H1 (cell line): ENCODE results near the gene TP53I13. TPM values are rescaled to one million over a fixed set of nuclear protein-coding genes. Genes with fewer than 3 reads are reported as not detected.

ENCODE experiments used
- CTCF ChIA-PET: fragments of 300-600 bp; sonication (Branson Sonifier 250); formaldehyde crosslinking; loops from one replicate; lab custom pipeline; 2021; ENCODE audit not compliant: partially characterized antibody; lab: Charles Lee
- POLR2A ChIA-PET: fragments of 300-600 bp; sonication (Branson Sonifier 250); formaldehyde crosslinking; loops from one replicate; lab custom pipeline; 2021; ENCODE audit warnings: inconsistent platforms; ENCODE audit not compliant: partially characterized antibody; lab: Charles Lee
- DNase-seq, 2 experiments: peaks; one replicate each; pipeline versions ENCODE4 v3.0.0 to v3.0.0-alpha.2; 2010 to 2022; ENCODE audit warnings: low spot score in 2 of 2, low read depth in 1 of 2, mixed read lengths in 1 of 2
- FAIRE-seq: peaks from 2 replicates; lab custom pipeline; 2011; peaks lifted over from hg19 to GRCh38; lab: Jason Lieb, UNC
- H2AFZ ChIP-seq: 2 replicates; pipeline ENCODE4 v1.8.1; 2012; ENCODE audit warnings: low read length, inconsistent platforms
- H2AK5ac ChIP-seq: 2 replicates; pipeline ENCODE4 v1.6.1; 2013; ENCODE audit warnings: low read depth, low read length
- H2BK120ac ChIP-seq: replicated peaks from 2 replicates; pipeline ENCODE3; 2013; ENCODE audit warnings: low read depth, low read length, inconsistent platforms
- H2BK12ac ChIP-seq: 2 replicates; pipeline ENCODE4 v1.6.1; 2013; ENCODE audit warnings: low read depth, low read length
- H2BK15ac ChIP-seq: 2 replicates; pipeline ENCODE4 v1.6.1; 2013; ENCODE audit warnings: low read length
- H2BK20ac ChIP-seq: 2 replicates; pipeline ENCODE4 v1.6.1; 2013; ENCODE audit warnings: low read length
- H2BK5ac ChIP-seq: 2 replicates; pipeline ENCODE4 v1.6.1; 2013; ENCODE audit warnings: low read depth, low read length
- H3K14ac ChIP-seq: 2 replicates; pipeline ENCODE4 v1.6.1; 2013; ENCODE audit warnings: inconsistent platforms; ENCODE audit not compliant: insufficient read length
- H3K18ac ChIP-seq: 2 replicates; pipeline ENCODE4 v1.6.1; 2013; ENCODE audit warnings: low read length; ENCODE audit errors: extremely low read depth
- H3K23ac ChIP-seq: 2 replicates; pipeline ENCODE4 v1.6.1; 2013; ENCODE audit warnings: inconsistent platforms; ENCODE audit not compliant: insufficient read length
- H3K23me2 ChIP-seq: 2 replicates; pipeline ENCODE4 v1.6.1; 2013; ENCODE audit warnings: low read depth, low read length
- H3K27ac ChIP-seq: 2 replicates; pipeline ENCODE4 v1.6.1; 2011; ENCODE audit warnings: low read depth, low read length, inconsistent platforms
- H3K27me3 ChIP-seq, 4 experiments: replicated peaks in 1 of 4; 1 replicate in 1 of 4; 2 replicates in 3 of 4; pipeline versions ENCODE4 v1.6.1 to v1.8.1; 2011 to 2013; ENCODE audit warnings: low read length in 3 of 4, mild to moderate bottlenecking in 3 of 4, inconsistent platforms in 2 of 4, mixed read lengths in 2 of 4, moderate library complexity in 1 of 4; ENCODE audit not compliant: control insufficient read depth in 3 of 4, insufficient read depth in 3 of 4; ENCODE audit errors: extremely low read depth in 1 of 4
- H3K36me3 ChIP-seq, 4 experiments: 2 replicates each; pipeline versions ENCODE4 v1.6.1 to v1.8.1; 2011 to 2013; ENCODE audit warnings: mild to moderate bottlenecking in 4 of 4, low read length in 3 of 4, moderate library complexity in 2 of 4, control low read depth in 1 of 4, inconsistent platforms in 1 of 4; ENCODE audit not compliant: insufficient read depth in 4 of 4, control insufficient read depth in 2 of 4
- H3K4ac ChIP-seq: replicated peaks from 2 replicates; pipeline ENCODE3; 2013; ENCODE audit warnings: low read length, low read depth, mixed read lengths, inconsistent platforms; ENCODE audit not compliant: insufficient read length
- H3K4me1 ChIP-seq, 4 experiments: replicated peaks in 1 of 4; 1 replicate in 1 of 4; 2 replicates in 3 of 4; pipeline versions ENCODE4 v1.6.1 to v1.8.1; 2011 to 2013; ENCODE audit warnings: low read length in 3 of 4, inconsistent platforms in 2 of 4, mixed read lengths in 1 of 4; ENCODE audit not compliant: insufficient read depth in 4 of 4, control insufficient read depth in 3 of 4
- H3K4me2 ChIP-seq, 2 experiments: 2 replicates each; pipeline versions ENCODE4 v1.6.1 to v1.8.1; 2011 to 2013; ENCODE audit warnings: low read depth in 2 of 2, low read length in 2 of 2, control low read depth in 1 of 2, inconsistent platforms in 1 of 2, mild to moderate bottlenecking in 1 of 2; ENCODE audit not compliant: insufficient read depth in 1 of 2
- H3K4me3 ChIP-seq, 4 experiments: fragments of 200-600, 300-600 bp in 1 of 4; sonication (generic), shearing (Covaris generic), sonication (Bioruptor Twin) in 1 of 4; 2 replicates each; pipeline versions ENCODE4 v1.5.1 to v1.8.1; 2011 to 2016; ENCODE audit warnings: low read length in 4 of 4, low read depth in 3 of 4, control low read depth in 2 of 4, inconsistent platforms in 2 of 4, mild to moderate bottlenecking in 2 of 4, mixed read lengths in 1 of 4, moderate library complexity in 1 of 4; ENCODE audit not compliant: insufficient read depth in 2 of 4; ENCODE audit errors: extremely low read depth in 1 of 4
- H3K56ac ChIP-seq: replicated peaks from 2 replicates; pipeline ENCODE3; 2013; ENCODE audit warnings: low read depth, mild to moderate bottlenecking, mixed read lengths, low read length, inconsistent platforms; ENCODE audit not compliant: insufficient read length
- H3K79me1 ChIP-seq: 2 replicates; pipeline ENCODE4 v1.6.1; 2013; ENCODE audit warnings: low read depth, low read length, control low read depth
- H3K79me2 ChIP-seq, 2 experiments: 2 replicates each; pipeline versions ENCODE4 v1.6.1 to v1.8.1; 2012 to 2013; ENCODE audit warnings: low read length in 2 of 2, mild to moderate bottlenecking in 2 of 2, inconsistent platforms in 1 of 2; ENCODE audit not compliant: insufficient read depth in 2 of 2, control insufficient read depth in 1 of 2
- H3K9ac ChIP-seq, 4 experiments: replicated peaks in 1 of 4; 1 replicate in 1 of 4; 2 replicates in 3 of 4; pipeline versions ENCODE4 v1.6.1 to v1.8.1; 2011 to 2013; ENCODE audit warnings: low read depth in 3 of 4, low read length in 3 of 4, control low read depth in 2 of 4, mild to moderate bottlenecking in 2 of 4, moderate library complexity in 2 of 4, inconsistent platforms in 1 of 4; ENCODE audit errors: extremely low read depth in 1 of 4
- H3K9me3 ChIP-seq, 2 experiments: 2 replicates each; pipeline versions ENCODE4 v1.6.1 to v1.8.1; 2012 to 2013; ENCODE audit warnings: mild to moderate bottlenecking in 2 of 2, moderate library complexity in 2 of 2, control low read depth in 1 of 2, inconsistent platforms in 1 of 2, low read depth in 1 of 2, low read length in 1 of 2, mixed read lengths in 1 of 2; ENCODE audit not compliant: insufficient read depth in 2 of 2
- H4K20me1 ChIP-seq, 2 experiments: replicated peaks in 1 of 2; 2 replicates each; pipeline versions ENCODE3 to v1.8.1; 2011 to 2013; ENCODE audit warnings: inconsistent platforms in 2 of 2, low read length in 2 of 2, mild to moderate bottlenecking in 1 of 2; ENCODE audit not compliant: insufficient read depth in 2 of 2, control insufficient read depth in 1 of 2
- H4K5ac ChIP-seq: 2 replicates; pipeline ENCODE4 v1.6.1; 2013; ENCODE audit warnings: low read length, low read depth, mixed read lengths, inconsistent platforms; ENCODE audit not compliant: insufficient read length
- H4K8ac ChIP-seq: 2 replicates; pipeline ENCODE4 v1.8.0; 2013; ENCODE audit warnings: mild to moderate bottlenecking, moderate library complexity, low read length, inconsistent platforms; ENCODE audit not compliant: insufficient read depth; ENCODE audit errors: extremely low read depth
- H4K91ac ChIP-seq: replicated peaks from 2 replicates; pipeline ENCODE3; 2013; ENCODE audit warnings: low read length, mixed read lengths, inconsistent platforms; ENCODE audit not compliant: insufficient read length
- BACH1 ChIP-seq: IDR thresholded peaks from 2 replicates; pipeline ENCODE4 v1.6.1; 2012; ENCODE audit warnings: low read length, improper control_type of control experiment
- JUND ChIP-seq: IDR thresholded peaks from 2 replicates; pipeline ENCODE4 v1.6.1; 2011; ENCODE audit warnings: mild to moderate bottlenecking, improper control_type of control experiment, low read length
- NANOG ChIP-seq: IDR thresholded peaks from 2 replicates; pipeline ENCODE4 v1.6.1; 2011; ENCODE audit warnings: low read length, low read depth, mild to moderate bottlenecking, inconsistent platforms; ENCODE audit not compliant: insufficient read depth, poor library complexity, severe bottlenecking
- NRF1 ChIP-seq: IDR thresholded peaks from 2 replicates; pipeline ENCODE4 v1.6.1; 2011; ENCODE audit warnings: mild to moderate bottlenecking, low read depth, low read length, improper control_type of control experiment
- RAD21 ChIP-seq, 2 experiments: IDR thresholded peaks in 1 of 2; conservative IDR thresholded peaks in 1 of 2; 2 replicates each; pipeline ENCODE4 v1.6.1; 2011; ENCODE audit warnings: low read depth in 2 of 2, low read length in 2 of 2, improper control_type of control experiment in 1 of 2, inconsistent platforms in 1 of 2, mild to moderate bottlenecking in 1 of 2, moderate library complexity in 1 of 2
- RNF2 ChIP-seq: fragments of 200-900, 300-1000 bp; sonication (generic); IDR thresholded peaks from 2 replicates; pipeline ENCODE4 v1.7.1; 2016; ENCODE audit warnings: borderline replicate concordance, low read depth, mild to moderate bottlenecking, antibody characterized with exemption, low read length; ENCODE audit not compliant: poor library complexity, severe bottlenecking; ENCODE audit errors: missing control alignments
- RXRA ChIP-seq: IDR thresholded peaks from 2 replicates; pipeline ENCODE4 v1.6.1; 2011; ENCODE audit warnings: low read depth, mild to moderate bottlenecking, low read length, moderate library complexity; ENCODE audit not compliant: insufficient read depth
- SUZ12 ChIP-seq: fragments of 200-600 bp; sonication (generic); IDR thresholded peaks from 2 replicates; pipeline ENCODE4 v1.6.1; 2012; ENCODE audit warnings: mild to moderate bottlenecking, inconsistent platforms, low read length, moderate library complexity, mixed read lengths
- WGBS, 2 experiments: shearing (Covaris generic) in 1 of 2; methylation state at CpG; one replicate each; pipeline versions ENCODE4 v1.1.6 to v1.1.7; 2013 to 2015; ENCODE audit warnings: low lambda C conversion rate in 2 of 2, mixed read lengths in 2 of 2, inconsistent platforms in 1 of 2, low coverage in 1 of 2, missing lambda C conversion rate in 1 of 2; ENCODE audit not compliant: insufficient replicate concordance in 2 of 2, insufficient coverage in 1 of 2, insufficient read length in 1 of 2; ENCODE audit errors: extremely low coverage in 1 of 2, missing lambda C conversion rate in 1 of 2; 5-methylcytosine and 5-hydroxymethylcytosine counted together
- polyA plus RNA-seq, 7 experiments: library from polyadenylated mRNA; depleted of rRNA in 3 of 7; stranded (reverse) in 5 of 7; unstranded in 2 of 7; fragments of >200 nt in 5 of 7; fragments of 200-250 nt in 2 of 7; gene quantifications; 1 replicate in 5 of 7; 2 replicates in 1 of 7; 4 replicates in 1 of 7; pipeline versions ENCODE4 v1.2.1 to v1.2.3, GENCODE V29; 2011 to 2013; ENCODE audit warnings: missing spikeins in 2 of 7, mixed read lengths in 2 of 7
- total RNA-seq: library from RNA; stranded (reverse); fragmentation: NEBNext Ultra II Directional; extraction: Animal tissue kit (Norgen Biotek cat#: 25700); gene quantifications from 2 replicates; pipeline ENCODE4 v1.2.1, GENCODE V29; 2021
- TF ChIP-seq, protein P1 (sequence below): IDR thresholded peaks from 2 replicates; pipeline ENCODE4 v1.6.1; 2012; ENCODE audit warnings: low read length, inconsistent platforms

TP53I13 gene
- total and polyA plus RNA-seq, 2 of the 8 experiments (the other 6 are each of a cell fraction or from before 2014, with no cell fraction given), result 22.4 to 35.7 TPM

DNA sequence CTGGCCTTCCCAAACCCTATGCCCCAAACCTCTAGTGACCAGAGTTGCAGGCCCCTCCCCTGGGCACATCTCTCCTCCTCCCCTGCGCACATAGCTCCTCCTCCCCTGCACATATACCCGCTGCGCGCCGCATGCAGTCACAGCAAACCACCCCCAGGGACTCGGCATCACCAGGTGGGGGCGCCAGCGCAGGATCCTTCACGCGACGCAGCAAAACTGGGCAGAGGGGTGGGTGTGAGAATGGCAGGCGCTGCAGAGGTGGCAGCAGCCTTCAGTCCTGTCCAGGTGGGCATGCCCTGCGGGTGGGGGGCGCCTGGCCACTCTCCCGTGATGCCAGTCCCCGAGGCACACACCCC, 48.6 kb downstream of the TP53I13 start:
- Histone ChIP-seq H3K9ac (no peak overlapping the region), H3K4me2 (peak overlapping the region; percentile 90 to 96), H3K79me2 (no peaks in the 10 kb centered on the region), H2BK12ac (peak overlapping the region; percentile 75; the same call in 1 of the 2 replicates), H2BK20ac (no peak overlapping the region), H4K91ac (no peak overlapping the region), H2BK5ac (peak overlapping the region; percentile 60; the same call in 1 of the 2 replicates), H3K9me3 (peaks cover 0 to 8% of the 10 kb centered on the region in 2 experiments; a peak in 1 of 4 replicates), H2BK15ac (peak overlapping the region; percentile 88; the same call in 1 of the 2 replicates), H3K27ac (no peak overlapping the region), H3K14ac (no peak overlapping the region), H3K18ac (peak overlapping the region; percentile 40; the same call in 1 of the 2 replicates), H3K4me3 (peak overlapping the region; percentile 3 to 60 (median 30); a peak in 5 of 8 replicates), H3K56ac (no peak overlapping the region), H3K27me3 (peaks cover 22 to 75% (median 61%) of the 10 kb centered on the region in 4 experiments), H4K20me1 (peaks cover 5 to 6% of the 10 kb centered on the region in 2 experiments), H2AK5ac (no peak overlapping the region), H3K36me3 (peaks cover 0 to 7% (median 0%) of the 10 kb centered on the region in 4 experiments; a peak in 1 of 8 replicates), H4K8ac (peak overlapping the region; percentile 87; the same call in 1 of the 2 replicates), H2BK120ac (no peak overlapping the region), H2AFZ (no peak overlapping the region), H3K4me1 (peaks cover 14 to 49% (median 40%) of the 10 kb centered on the region in 4 experiments), H3K23ac (no peak overlapping the region), H4K5ac (no peak overlapping the region), H3K4ac (no peak overlapping the region), H3K23me2 (peaks cover 13% of the 10 kb centered on the region), H3K79me1 (no peaks in the 10 kb centered on the region)
- ChIA-PET POLR2A (interaction anchor here (0.6 to 4.3 kb wide), 6 partner anchors 8 to 270 kb away, joined by 3 to 30 read pairs (median 4); partner anchors contain the start of genes ANKRD13B and TP53I13), CTCF (interaction anchor here (0.7 to 13.1 kb wide), 28 partner anchors 8 to 479 kb away, joined by 3 to 193 read pairs (median 7); partner anchors contain the start of genes ABHD15, ANKRD13B and TP53I13)
- FAIRE-seq (no peak), DNase-seq (peak in 1 of 2 experiments; percentile 91)
- 3% methylated on average over 16 of the region's 16 CpGs; no CpG with 5 or more reads in 1 of the 2 experiments for WGBS, 2 experiments
- TF ChIP-seq, protein P1, sequence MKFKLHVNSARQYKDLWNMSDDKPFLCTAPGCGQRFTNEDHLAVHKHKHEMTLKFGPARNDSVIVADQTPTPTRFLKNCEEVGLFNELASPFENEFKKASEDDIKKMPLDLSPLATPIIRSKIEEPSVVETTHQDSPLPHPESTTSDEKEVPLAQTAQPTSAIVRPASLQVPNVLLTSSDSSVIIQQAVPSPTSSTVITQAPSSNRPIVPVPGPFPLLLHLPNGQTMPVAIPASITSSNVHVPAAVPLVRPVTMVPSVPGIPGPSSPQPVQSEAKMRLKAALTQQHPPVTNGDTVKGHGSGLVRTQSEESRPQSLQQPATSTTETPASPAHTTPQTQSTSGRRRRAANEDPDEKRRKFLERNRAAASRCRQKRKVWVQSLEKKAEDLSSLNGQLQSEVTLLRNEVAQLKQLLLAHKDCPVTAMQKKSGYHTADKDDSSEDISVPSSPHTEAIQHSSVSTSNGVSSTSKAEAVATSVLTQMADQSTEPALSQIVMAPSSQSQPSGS, result no peak
- TF ChIP-seq JUND (0 out of 2 replicates have a peak, but pooled peaks have one; percentile 5), RAD21 (IDR thresholded peaks at IDR 0.05 in 1 of 2, conservative IDR thresholded peaks at IDR 0.05 in 1 of 2; ENCODE audit: low read depth in 2 of 2, low read length in 2 of 2) (peak; percentile 27 to 52; a peak in 3 of 4 replicates), NANOG (peak; percentile 37), RNF2 (no peak), SUZ12 (no peak; the same call in 1 of the 2 replicates), RXRA (0 out of 2 replicates have a peak, but pooled peaks have one; percentile 39), NRF1 (peak; percentile 34), BACH1 (0 out of 2 replicates have a peak, but pooled peaks have one; percentile 38)
